ENCODE measurements around the gene CDC42BPA. TPM values are rescaled to one million over a fixed set of nuclear protein-coding genes. Genes with fewer than 3 reads are reported as not detected.

The CDC42BPA gene, protein sequence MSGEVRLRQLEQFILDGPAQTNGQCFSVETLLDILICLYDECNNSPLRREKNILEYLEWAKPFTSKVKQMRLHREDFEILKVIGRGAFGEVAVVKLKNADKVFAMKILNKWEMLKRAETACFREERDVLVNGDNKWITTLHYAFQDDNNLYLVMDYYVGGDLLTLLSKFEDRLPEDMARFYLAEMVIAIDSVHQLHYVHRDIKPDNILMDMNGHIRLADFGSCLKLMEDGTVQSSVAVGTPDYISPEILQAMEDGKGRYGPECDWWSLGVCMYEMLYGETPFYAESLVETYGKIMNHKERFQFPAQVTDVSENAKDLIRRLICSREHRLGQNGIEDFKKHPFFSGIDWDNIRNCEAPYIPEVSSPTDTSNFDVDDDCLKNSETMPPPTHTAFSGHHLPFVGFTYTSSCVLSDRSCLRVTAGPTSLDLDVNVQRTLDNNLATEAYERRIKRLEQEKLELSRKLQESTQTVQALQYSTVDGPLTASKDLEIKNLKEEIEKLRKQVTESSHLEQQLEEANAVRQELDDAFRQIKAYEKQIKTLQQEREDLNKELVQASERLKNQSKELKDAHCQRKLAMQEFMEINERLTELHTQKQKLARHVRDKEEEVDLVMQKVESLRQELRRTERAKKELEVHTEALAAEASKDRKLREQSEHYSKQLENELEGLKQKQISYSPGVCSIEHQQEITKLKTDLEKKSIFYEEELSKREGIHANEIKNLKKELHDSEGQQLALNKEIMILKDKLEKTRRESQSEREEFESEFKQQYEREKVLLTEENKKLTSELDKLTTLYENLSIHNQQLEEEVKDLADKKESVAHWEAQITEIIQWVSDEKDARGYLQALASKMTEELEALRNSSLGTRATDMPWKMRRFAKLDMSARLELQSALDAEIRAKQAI (N-terminal part only)
- total RNA-seq, result 35.7 and 38.4 TPM in 2 replicates

DNA sequence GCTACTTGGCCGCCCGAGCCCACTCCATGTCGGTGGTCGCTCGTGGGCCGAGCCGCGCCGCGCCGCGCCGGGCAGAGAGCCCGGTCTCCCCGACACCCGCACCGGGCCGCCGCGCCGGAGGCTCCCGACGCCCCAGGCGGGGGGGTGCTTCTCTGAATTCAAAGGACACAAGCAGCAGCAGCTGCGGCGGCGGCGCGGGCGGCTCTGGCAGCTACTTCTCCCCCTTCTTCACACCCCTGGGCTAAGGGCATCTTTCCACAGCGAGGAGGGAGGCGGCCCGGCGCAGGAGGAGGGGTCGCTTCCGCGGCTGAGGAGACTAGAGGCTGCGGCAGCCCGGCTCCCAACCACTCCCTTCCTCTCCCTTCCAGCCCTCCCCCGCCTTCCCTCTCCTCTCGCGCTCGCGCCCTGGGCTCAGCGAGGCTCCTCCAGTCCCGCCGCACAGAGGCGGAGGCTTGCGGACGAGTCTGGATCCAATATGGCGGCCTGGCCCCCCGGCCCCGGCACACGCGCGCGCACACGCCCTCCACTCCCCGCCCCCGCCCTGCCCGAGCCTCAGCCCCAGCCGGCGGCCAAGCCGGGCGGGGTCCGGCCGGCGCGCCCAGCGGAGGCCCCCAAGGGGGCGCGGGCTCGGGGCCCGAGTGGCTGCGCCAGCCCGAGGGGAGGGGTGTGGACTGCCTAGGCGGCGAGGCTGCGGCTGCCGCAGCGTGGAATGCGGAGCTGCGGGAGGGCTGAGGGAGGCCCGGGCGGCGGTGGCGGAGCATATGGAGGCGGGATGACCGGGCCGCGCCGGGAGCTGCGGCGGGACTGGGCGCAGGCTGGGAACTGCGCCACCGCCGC lies at the start of gene CDC42BPA:
CDC42BPA (minus strand) TSS at position 477 of the 837 bp plus-strand sequence. CDS start 1,310 bp downstream, outside the sequence.

DNA sequence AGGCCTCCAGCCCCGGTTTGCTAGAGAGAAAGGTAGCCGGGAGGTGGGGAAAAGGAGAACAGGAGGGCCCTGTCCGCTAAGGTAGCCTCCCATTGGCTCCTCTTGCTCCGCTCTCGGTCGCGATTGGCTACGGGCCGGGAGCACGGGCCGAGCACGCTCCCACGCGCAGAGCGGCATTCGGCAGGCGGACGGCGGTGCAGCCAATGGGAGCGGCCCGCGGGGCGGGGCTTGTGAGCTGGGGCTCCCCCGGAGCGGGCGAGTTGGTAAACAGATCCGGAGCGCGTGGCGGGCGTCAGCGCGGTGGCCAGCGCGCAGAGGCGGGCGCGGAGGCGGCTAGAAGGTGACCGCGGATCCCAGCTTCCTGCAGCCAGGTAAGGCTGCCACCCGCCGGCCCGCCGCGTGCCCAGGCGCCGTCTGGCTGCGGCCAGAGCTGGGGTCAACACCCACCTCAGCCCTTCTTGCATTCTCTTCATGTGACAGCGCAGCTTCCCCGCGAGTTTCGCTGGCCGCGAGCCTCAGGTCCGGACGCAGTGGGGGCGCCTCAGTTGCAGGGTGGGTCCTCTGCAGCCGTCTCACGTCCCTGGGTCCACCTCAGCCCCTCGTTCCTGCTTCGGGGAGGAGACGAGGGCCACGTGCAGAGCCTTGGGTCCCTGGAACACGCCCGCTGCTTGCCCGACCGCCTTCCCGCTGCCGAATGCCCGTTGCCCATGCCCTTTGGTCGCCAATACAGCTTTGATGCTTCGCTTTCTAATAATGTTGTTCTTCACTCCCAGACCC lies 378.1 kb downstream of the CDC42BPA start, which contains the start of gene COQ8A:
COQ8A (plus strand) TSS at position 266 of the 777 bp plus-strand sequence. CDS start 21,092 bp downstream, outside the sequence.

Other genes starting within 250 kb of the CDC42BPA start
- 4.7 and 5.0 TPM in 2 replicates for gene ZNF678, start 245.1 kb upstream of the CDC42BPA start, total RNA-seq

All from mammary microvascular endothelial cell (primary cell).